Measurements from ENCODE around the gene MRGPRE.

MRGPRE gene

DNA sequence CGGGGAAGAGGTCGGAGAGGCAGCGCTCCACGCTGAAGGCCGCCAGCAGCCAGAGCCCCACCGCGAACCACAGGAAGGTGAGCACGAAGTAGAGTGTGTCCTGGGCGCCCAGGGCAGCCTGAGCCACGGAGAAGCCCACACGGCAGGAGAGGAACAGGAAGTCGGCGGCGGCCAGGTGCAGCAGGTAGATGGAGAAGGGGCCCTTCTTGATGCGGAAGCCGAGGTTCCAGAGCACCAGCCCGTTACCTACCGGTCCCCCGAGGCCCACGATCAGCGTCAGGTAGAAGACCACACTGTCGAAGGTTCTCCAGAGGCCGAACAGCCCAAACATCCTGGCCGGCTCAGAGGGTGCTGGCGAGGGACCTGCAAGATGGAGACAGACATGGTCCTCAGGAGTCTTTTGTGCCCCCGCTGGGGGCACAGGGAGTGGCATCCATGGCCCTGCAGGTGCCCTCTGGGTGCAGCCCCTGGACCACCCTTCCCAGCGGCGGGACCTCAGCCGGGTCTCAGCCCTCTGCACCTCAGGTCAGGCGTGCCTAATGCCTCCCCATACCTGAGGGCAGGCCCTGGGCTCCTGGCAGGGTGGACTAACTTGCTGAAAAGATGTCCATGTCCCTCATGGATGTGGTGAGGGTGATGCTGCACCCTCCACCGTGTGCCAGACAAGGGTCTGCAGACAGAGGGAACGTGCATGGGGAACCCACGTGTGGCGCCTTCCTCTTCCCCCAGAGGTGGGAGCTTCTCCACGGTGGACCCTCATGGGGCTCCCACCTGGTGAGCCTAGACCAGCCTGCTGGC is 13.5 kb downstream of the MRGPRE start, which contains the start of gene MRGPRG:
Gene MRGPRG, minus strand, starts transcription at position 331 of the 798 bp plus-strand sequence. Its CDS starts 0 bp downstream, at position 331.
- TF ChIP-seq, protein P1, sequence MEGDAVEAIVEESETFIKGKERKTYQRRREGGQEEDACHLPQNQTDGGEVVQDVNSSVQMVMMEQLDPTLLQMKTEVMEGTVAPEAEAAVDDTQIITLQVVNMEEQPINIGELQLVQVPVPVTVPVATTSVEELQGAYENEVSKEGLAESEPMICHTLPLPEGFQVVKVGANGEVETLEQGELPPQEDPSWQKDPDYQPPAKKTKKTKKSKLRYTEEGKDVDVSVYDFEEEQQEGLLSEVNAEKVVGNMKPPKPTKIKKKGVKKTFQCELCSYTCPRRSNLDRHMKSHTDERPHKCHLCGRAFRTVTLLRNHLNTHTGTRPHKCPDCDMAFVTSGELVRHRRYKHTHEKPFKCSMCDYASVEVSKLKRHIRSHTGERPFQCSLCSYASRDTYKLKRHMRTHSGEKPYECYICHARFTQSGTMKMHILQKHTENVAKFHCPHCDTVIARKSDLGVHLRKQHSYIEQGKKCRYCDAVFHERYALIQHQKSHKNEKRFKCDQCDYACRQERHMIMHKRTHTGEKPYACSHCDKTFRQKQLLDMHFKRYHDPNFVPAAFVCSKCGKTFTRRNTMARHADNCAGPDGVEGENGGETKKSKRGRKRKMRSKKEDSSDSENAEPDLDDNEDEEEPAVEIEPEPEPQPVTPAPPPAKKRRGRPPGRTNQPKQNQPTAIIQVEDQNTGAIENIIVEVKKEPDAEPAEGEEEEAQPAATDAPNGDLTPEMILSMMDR (IDR thresholded peaks at IDR 0.05): no peak
- no peak for TF ChIP-seq ZFX (IDR thresholded peaks at IDR 0.05; ENCODE audit: borderline replicate concordance)
- no peak within 1 kb of the TSS for H3K27ac ChIP-seq

DNA sequence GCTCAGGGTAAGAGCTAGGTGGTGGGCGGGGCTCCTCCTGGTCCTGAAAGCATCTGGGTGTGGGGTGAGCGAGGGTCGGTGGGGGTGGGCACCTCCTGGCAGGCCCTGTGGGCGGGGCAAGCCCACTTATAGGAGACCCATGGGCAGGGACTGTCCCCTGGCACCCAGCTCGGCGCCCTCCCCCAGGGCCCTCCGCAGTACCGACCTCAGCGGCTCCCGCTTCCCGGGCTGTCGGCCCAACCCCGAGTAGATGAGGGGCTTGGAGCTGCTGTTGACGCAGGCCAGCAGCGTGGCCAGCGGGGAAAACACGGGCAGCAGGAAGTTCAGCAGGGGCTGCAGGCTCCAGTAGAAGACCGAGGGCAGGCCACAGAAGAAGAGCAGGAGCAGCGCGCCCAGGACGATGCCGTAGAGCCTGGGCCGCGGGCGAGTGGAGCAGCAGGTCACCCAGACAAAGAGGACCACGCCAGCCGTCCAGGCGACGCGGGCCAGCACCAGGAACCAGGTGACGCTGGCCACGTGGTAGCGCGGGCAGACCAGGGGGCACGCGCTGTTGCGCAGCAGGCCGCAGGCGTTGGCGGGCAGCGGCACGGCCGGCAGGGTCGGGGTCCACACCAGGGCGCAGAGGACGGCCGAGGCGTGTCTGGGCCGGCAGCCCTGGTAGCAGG is 14.3 kb downstream of the MRGPRE start:
- TF ChIP-seq, protein P1 (IDR thresholded peaks at IDR 0.05): no peak
- TF ChIP-seq ZFX (IDR thresholded peaks at IDR 0.05; ENCODE audit: borderline replicate concordance): no peak
- no peak overlapping the region for H3K27ac ChIP-seq

DNA sequence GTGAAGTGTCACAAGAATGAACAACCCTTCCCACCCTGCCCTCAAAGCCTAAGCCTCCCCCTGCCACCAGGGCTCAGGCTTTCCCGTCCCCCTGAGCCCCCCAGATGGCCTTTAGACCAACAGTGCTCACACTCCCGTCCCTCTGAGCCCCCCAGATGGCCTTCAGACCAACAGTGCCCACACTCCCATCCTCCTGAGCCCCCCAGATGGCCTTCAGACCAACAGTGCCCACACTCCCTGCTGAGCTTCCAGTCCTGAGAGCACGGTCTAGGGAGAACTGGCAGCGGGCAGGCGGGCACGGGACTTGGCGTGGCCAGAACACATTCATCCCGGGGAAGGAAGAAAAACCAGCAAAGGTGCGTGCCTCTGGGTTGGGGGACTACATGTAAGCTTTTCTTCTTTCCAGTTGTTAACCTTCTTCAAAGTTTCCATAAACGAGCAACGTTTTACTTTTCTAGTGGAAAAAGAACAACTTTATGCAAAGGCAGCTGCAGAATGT is 16.1 kb downstream of the MRGPRE start:
- no peak for TF ChIP-seq ZFX (IDR thresholded peaks at IDR 0.05; ENCODE audit: borderline replicate concordance)
- TF ChIP-seq, protein P1 (IDR thresholded peaks at IDR 0.05): no peak
- H3K27ac ChIP-seq: no peak overlapping the region

DNA sequence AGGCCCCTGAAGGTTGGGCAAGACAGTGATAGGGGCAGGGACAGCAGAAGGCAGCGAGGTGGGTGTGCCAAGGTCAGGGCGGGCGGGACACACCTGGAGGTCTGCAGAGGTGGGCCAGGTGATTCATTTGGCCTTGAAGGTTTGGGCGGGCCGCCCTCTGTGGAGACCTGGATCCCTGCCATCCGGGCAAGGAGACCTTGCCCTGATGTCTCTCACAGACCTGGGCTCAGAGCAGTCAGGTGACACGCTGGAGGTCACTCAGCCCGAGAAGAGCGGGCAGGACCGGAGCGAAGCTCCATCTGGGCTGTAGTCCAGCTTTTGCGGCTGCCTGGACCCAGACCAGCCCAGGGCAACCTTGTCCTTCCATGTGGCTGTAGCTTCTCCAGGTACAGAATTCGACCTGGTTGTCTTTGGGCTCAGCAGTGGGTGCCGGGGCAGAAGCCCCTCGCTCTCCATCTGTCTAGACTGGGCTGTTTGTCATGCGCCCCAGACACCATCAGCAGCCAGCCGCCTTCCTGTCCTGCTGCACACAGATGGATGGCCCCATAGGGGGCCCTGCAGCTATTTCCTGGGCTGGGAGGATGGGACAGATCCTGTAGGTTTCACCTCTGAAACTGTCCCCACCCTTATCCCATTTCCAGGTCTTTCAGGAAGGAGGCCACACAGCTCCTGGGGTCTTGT is 16.7 kb downstream of the MRGPRE start:
- no peak for TF ChIP-seq ZFX (IDR thresholded peaks at IDR 0.05; ENCODE audit: borderline replicate concordance)
- TF ChIP-seq, protein P1 (IDR thresholded peaks at IDR 0.05): no peak
- no peak overlapping the region for H3K27ac ChIP-seq

DNA sequence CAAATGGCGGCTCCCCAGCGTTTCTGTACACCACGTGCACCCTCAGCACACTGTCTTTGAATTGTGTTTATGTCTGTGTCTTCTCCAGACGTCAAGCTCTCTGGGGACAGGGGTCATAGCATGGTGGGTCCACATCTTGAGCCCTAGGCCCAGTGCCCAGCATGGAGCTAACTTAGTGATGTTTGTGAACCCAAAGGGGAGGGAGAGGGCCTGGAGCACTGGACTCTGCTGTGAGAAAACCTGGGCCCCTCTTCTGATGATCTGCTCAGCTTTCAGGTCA is 17.9 kb downstream of the MRGPRE start:
- TF ChIP-seq ZFX (IDR thresholded peaks at IDR 0.05; ENCODE audit: borderline replicate concordance): no peak
- TF ChIP-seq, protein P1 (IDR thresholded peaks at IDR 0.05): no peak
- H3K27ac ChIP-seq: no peak overlapping the region

DNA sequence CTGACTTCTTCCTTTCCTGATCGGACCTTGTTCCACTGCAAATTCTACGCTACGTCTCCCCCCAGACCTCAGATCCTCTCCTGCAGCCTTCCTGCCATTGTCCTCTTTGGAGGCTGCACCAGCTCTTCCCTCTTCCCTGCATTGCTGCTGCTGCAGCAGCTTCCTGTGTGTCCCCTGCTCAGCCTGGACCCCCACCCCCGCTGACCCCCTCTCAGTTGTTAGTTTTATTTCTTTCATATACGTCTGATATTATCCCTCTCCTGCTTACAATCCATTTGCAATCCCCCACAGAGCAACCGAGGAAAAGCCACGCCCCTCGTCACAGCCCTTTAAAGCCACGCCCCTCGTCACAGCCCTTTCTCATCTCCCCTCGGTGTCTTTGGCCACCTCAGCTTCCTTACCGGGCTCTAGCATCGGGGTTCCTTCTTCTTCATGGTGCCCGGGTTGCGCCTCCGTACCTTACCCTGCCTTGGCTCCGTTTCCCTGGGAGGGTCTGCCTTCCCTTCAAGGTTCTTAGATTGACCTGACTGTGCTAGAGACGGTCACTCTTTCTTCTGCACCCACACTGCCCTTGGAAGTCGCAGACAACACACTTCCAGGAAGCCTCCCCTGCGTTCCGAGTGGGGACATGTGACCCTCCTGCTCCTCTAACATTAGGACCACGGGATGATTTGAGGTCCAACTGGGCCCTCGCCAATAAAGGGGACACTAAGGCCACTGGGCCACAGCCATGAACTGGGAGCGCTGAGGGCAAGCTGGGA is 18.4 kb downstream of the MRGPRE start:
- TF ChIP-seq, protein P1 (IDR thresholded peaks at IDR 0.05): no peak
- no peak for TF ChIP-seq ZFX (IDR thresholded peaks at IDR 0.05; ENCODE audit: borderline replicate concordance)
- no peak overlapping the region for H3K27ac ChIP-seq

All from 22Rv1 (cell line).